ENCODE results near the gene SENP7. TPM values are rescaled to one million over a fixed set of nuclear protein-coding genes. Genes with fewer than 3 reads are reported as not detected.

The SENP7 gene
- total RNA-seq, 1 donor from 2014 or later: 33.6 TPM

- Mint-ChIP-seq H3K4me3 (no peak overlapping the region), H3K27ac (no peak overlapping the region), H3K27me3 (no peaks in the 10 kb centered on the region), H3K4me1 (ENCODE audit: unreplicated experiment) (no peaks in the 10 kb centered on the region), H3K36me3 (peaks cover 4% of the 10 kb centered on the region), H3K9me3 (no peaks in the 10 kb centered on the region)
- no peak for DNase-seq (ENCODE audit: extremely low spot score, unreplicated experiment)
- no peak for TF ChIP-seq CTCF (conservative IDR thresholded peaks at IDR 0.05)
Measured at GRCh38 chr3:101329016-101329673, 183.9 kb downstream of the SENP7 start.

- H3K9me3 Mint-ChIP-seq: no peaks in the 10 kb centered on the region
Measured at GRCh38 chr3:101325393-101326134, 187.4 kb downstream of the SENP7 start.

DNA sequence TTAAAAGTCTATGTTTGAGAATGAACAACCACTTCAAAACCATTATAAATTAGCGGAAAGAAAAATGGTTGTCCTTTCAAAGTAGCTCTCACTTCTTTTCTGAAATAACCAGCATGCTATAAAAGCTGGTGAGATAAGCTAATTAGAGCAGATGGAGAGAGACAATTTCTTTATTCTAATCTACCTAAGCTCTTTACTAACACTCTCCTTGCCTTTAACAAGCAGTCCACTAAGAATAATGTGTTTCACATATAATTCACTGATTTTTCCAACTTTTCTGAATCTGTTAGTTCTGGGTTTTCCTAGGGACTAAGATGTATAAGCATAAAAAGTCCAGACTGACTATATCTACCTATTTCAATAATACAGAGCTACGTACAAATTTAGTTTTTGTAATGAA is 192.5 kb downstream of the SENP7 start, which contains the start of gene IMPG2:
Gene IMPG2 (minus strand): TSS at position 101 of the 400 bp plus-strand sequence. CDS start 203 bp downstream, outside the sequence.
- Mint-ChIP-seq H3K27ac (no peak within 1 kb of the TSS), H3K27me3 (no peaks in the 10 kb centered on the region), H3K9me3 (no peaks in the 10 kb centered on the region), H3K4me3 (no peak within 1 kb of the TSS), H3K4me1 (ENCODE audit: unreplicated experiment) (peaks cover 7% of the 10 kb centered on the region), H3K36me3 (no peaks in the 10 kb centered on the region)
- no peak for DNase-seq (ENCODE audit: extremely low spot score, unreplicated experiment)
- TF ChIP-seq CTCF (conservative IDR thresholded peaks at IDR 0.05): no peak

More at GRCh38 chr3:101325393-101326134, 187.4 kb downstream of the SENP7 start:
- Mint-ChIP-seq H3K4me3 (no peak overlapping the region), H3K27ac (no peak overlapping the region), H3K36me3 (peaks cover 4% of the 10 kb centered on the region), H3K27me3 (no peaks in the 10 kb centered on the region), H3K4me1 (ENCODE audit: unreplicated experiment) (no peaks in the 10 kb centered on the region)
- no peak for DNase-seq (ENCODE audit: extremely low spot score, unreplicated experiment)
- TF ChIP-seq CTCF (conservative IDR thresholded peaks at IDR 0.05): no peak

GRCh38 chr3:101319531-101319930 is 193.5 kb downstream of the SENP7 start:
- TF ChIP-seq CTCF (conservative IDR thresholded peaks at IDR 0.05): no peak
- DNase-seq (ENCODE audit: extremely low spot score, unreplicated experiment): no peak
- Mint-ChIP-seq H3K9me3 (no peaks in the 10 kb centered on the region), H3K27me3 (no peaks in the 10 kb centered on the region), H3K36me3 (no peaks in the 10 kb centered on the region), H3K4me1 (ENCODE audit: unreplicated experiment) (peaks cover 7% of the 10 kb centered on the region), H3K4me3 (no peak overlapping the region), H3K27ac (no peak overlapping the region)

- no peak for DNase-seq (ENCODE audit: extremely low spot score, unreplicated experiment)
- H3K27ac Mint-ChIP-seq: no peak overlapping the region
- no peak for TF ChIP-seq CTCF (conservative IDR thresholded peaks at IDR 0.05)
- no peaks in the 10 kb centered on the region for H3K27me3 Mint-ChIP-seq
- no peak overlapping the region for H3K4me3 Mint-ChIP-seq
- peaks cover 14% of the 10 kb centered on the region for H3K9me3 Mint-ChIP-seq
- H3K4me1 Mint-ChIP-seq (ENCODE audit: unreplicated experiment): peaks cover 7% of the 10 kb centered on the region
- H3K36me3 Mint-ChIP-seq: peaks cover 12% of the 10 kb centered on the region
Measured at GRCh38 chr3:101312545-101312944, 200.5 kb downstream of the SENP7 start.
